PC-9 (cell line): ENCODE results near the gene RILP. TPM values are rescaled to one million over a fixed set of nuclear protein-coding genes. Genes with fewer than 3 reads are reported as not detected.

Source experiments
- BruUV-seq: library from RNA; stranded (reverse); fragments of 400-500 nt; replicated peaks from 2 replicates; lab custom pipeline; 2021; lab: Mats Ljungman, UMichigan
- CTCF ChIA-PET: fragments of 300-600 bp; sonication (Branson Sonifier 250); formaldehyde crosslinking; loops from one replicate; lab custom pipeline; 2022; ENCODE audit warnings: antibody characterized with exemption; lab: Charles Lee
- POLR2A ChIA-PET: fragments of 300-600 bp; sonication (Branson Sonifier 250); formaldehyde crosslinking; loops from one replicate; lab custom pipeline; 2022; ENCODE audit warnings: antibody characterized with exemption; ENCODE audit not compliant: unreplicated experiment; lab: Charles Lee
- DNase-seq, 2 experiments: peaks; one replicate each; pipeline versions ENCODE4 v3.0.0 to v3.0.0-alpha.2; 2015 to 2022; ENCODE audit warnings: mixed read lengths in 1 of 2
- H2AFZ ChIP-seq: fragments of 200-600 bp; sonication (generic); 2 replicates; pipeline ENCODE4 v1.8.1; 2017; ENCODE audit warnings: antibody characterized with exemption
- H3F3A ChIP-seq: fragments of 200-600 bp; sonication (generic); 2 replicates; pipeline ENCODE4 v1.8.1; 2017; ENCODE audit warnings: antibody characterized with exemption, mild to moderate bottlenecking, low read depth; ENCODE audit not compliant: insufficient read depth
- H3K27ac ChIP-seq: fragments of 200-600 bp; sonication (generic); 2 replicates; pipeline ENCODE4 v1.6.1; 2016; ENCODE audit warnings: mixed run types
- H3K27me3 ChIP-seq: fragments of 200-600 bp; sonication (generic); 2 replicates; pipeline ENCODE4 v1.6.1; 2016; ENCODE audit warnings: low read depth, mixed run types; ENCODE audit not compliant: insufficient read depth
- H3K36me3 ChIP-seq: fragments of 200-600 bp; sonication (generic); 2 replicates; pipeline ENCODE4 v1.6.1; 2016; ENCODE audit warnings: low read depth, mixed run types
- H3K4me1 ChIP-seq: fragments of 200-600 bp; sonication (generic); replicated peaks from 2 replicates; pipeline ENCODE4 v1.6.1; 2016; ENCODE audit warnings: mixed run types; ENCODE audit not compliant: insufficient read depth
- H3K4me2 ChIP-seq: fragments of 200-600 bp; sonication (generic); 2 replicates; pipeline ENCODE4 v1.6.1; 2017; ENCODE audit warnings: mixed run types
- H3K4me3 ChIP-seq: fragments of 200-600 bp; sonication (generic); 2 replicates; pipeline ENCODE4 v1.6.1; 2016; ENCODE audit warnings: mixed run types
- H3K79me2 ChIP-seq: fragments of 200-600 bp; sonication (generic); 2 replicates; pipeline ENCODE4 v1.6.1; 2017; ENCODE audit warnings: low read depth, mixed run types
- H3K9me2 ChIP-seq: fragments of 200-600 bp; sonication (generic); 2 replicates; pipeline ENCODE4 v1.8.1; 2017; ENCODE audit warnings: mild to moderate bottlenecking; ENCODE audit not compliant: insufficient read depth
- H3K9me3 ChIP-seq: fragments of 200-600 bp; sonication (generic); 2 replicates; pipeline ENCODE4 v1.8.1; 2016; ENCODE audit warnings: low read depth; ENCODE audit not compliant: insufficient read depth
- H4K20me1 ChIP-seq: fragments of 200-600 bp; sonication (generic); 2 replicates; pipeline ENCODE4 v1.8.1; 2017; ENCODE audit not compliant: insufficient read depth
- EZH2 ChIP-seq: fragments of 200-600 bp; sonication (generic); IDR thresholded peaks from 2 replicates; pipeline ENCODE4 v1.8.0; 2017; ENCODE audit warnings: antibody characterized with exemption, low read depth
- intact Hi-C: fragments of 100-400 bp; cut with micrococcal nuclease; formaldehyde crosslinking; loops from one replicate; pipeline ENCODE4 v1.10.0; 2022; ENCODE audit not compliant: unreplicated experiment
- total RNA-seq: library from RNA; stranded (reverse); gene quantifications from 2 replicates; pipeline ENCODE4 v1.2.3, GENCODE V29; 2021
- TF ChIP-seq, protein P1 (sequence below): fragments of 200-600 bp; sonication (generic); conservative IDR thresholded peaks from 2 replicates; pipeline ENCODE4 v1.6.1; 2017; ENCODE audit warnings: mixed run types, antibody characterized with exemption, mild to moderate bottlenecking, moderate library complexity

The RILP gene
- total RNA-seq, 1 experiment from 2014 or later = 9.6 TPM

- DNase-seq = no peak
- peaks cover 4% of the 10 kb centered on the region; the same call in 1 of the 2 replicates for H3K4me1 ChIP-seq
- no peak overlapping the region for H3K4me2 ChIP-seq
- no peak overlapping the region for H2AFZ ChIP-seq
- BruUV-seq = no TSS peak
- CTCF ChIA-PET = no interaction called here
- POLR2A ChIA-PET = interaction anchor here (0.5 kb wide), 1 partner anchor 44 kb away, joined by 14 read pairs; no protein-coding TSS in a partner anchor
- no peak overlapping the region for H3K4me3 ChIP-seq
- peaks cover 12% of the 10 kb centered on the region; the same call in 1 of the 2 replicates for H3F3A ChIP-seq
- no peaks in the 10 kb centered on the region for H4K20me1 ChIP-seq
- H3K27me3 ChIP-seq = no peaks in the 10 kb centered on the region
- H3K79me2 ChIP-seq = no peaks in the 10 kb centered on the region
- no peaks in the 10 kb centered on the region for H3K9me2 ChIP-seq
- no peaks in the 10 kb centered on the region for H3K9me3 ChIP-seq
- intact Hi-C loops = loop anchor here (5.0 kb wide), 1 partner anchor 347 kb away; the partner anchor contains the start of gene TRARG1
- H3K36me3 ChIP-seq = no peaks in the 10 kb centered on the region
- no peak for TF ChIP-seq EZH2
- TF ChIP-seq, protein P1, sequence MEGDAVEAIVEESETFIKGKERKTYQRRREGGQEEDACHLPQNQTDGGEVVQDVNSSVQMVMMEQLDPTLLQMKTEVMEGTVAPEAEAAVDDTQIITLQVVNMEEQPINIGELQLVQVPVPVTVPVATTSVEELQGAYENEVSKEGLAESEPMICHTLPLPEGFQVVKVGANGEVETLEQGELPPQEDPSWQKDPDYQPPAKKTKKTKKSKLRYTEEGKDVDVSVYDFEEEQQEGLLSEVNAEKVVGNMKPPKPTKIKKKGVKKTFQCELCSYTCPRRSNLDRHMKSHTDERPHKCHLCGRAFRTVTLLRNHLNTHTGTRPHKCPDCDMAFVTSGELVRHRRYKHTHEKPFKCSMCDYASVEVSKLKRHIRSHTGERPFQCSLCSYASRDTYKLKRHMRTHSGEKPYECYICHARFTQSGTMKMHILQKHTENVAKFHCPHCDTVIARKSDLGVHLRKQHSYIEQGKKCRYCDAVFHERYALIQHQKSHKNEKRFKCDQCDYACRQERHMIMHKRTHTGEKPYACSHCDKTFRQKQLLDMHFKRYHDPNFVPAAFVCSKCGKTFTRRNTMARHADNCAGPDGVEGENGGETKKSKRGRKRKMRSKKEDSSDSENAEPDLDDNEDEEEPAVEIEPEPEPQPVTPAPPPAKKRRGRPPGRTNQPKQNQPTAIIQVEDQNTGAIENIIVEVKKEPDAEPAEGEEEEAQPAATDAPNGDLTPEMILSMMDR = no peak
- no peak overlapping the region for H3K27ac ChIP-seq
Measured at GRCh38 chr17:1624650-1625049, 25.0 kb downstream of the RILP start.

- H3K4me3 ChIP-seq = no peak overlapping the region
- no peaks in the 10 kb centered on the region for H3K4me1 ChIP-seq
- H3K27me3 ChIP-seq = no peaks in the 10 kb centered on the region
- no TSS peak for BruUV-seq
- CTCF ChIA-PET = no interaction called here
- no peaks in the 10 kb centered on the region for H3K79me2 ChIP-seq
- intact Hi-C loops = no loop called here
- DNase-seq = no peak
- no peaks in the 10 kb centered on the region for H3K36me3 ChIP-seq
- H3K27ac ChIP-seq = no peak overlapping the region
- no peak overlapping the region for H3K4me2 ChIP-seq
- no peaks in the 10 kb centered on the region for H4K20me1 ChIP-seq
- peaks cover 17% of the 10 kb centered on the region; the same call in 1 of the 2 replicates for H3F3A ChIP-seq
- no peak overlapping the region for H2AFZ ChIP-seq
- no peaks in the 10 kb centered on the region for H3K9me3 ChIP-seq
- no peak for TF ChIP-seq EZH2
- no peaks in the 10 kb centered on the region for H3K9me2 ChIP-seq
- POLR2A ChIA-PET = interaction anchor here (0.7 kb wide), 1 partner anchor 542 kb away, joined by 3 read pairs; no protein-coding TSS in a partner anchor
Measured at GRCh38 chr17:1623057-1623630, 26.5 kb downstream of the RILP start.

GRCh38 chr17:1621273-1621954 lies 28.3 kb downstream of the RILP start:
- ChIA-PET POLR2A (no interaction called here), CTCF (interaction anchor here (1.2 kb wide), 1 partner anchor 47 kb away, joined by 3 read pairs; no protein-coding TSS in a partner anchor)
- Histone ChIP-seq H3K4me2 (no peak overlapping the region), H3K4me3 (no peak overlapping the region), H3K27me3 (no peaks in the 10 kb centered on the region), H3K4me1 (0 out of 2 replicates have a peak, but pooled peaks cover 3% of the 10 kb centered on the region), H3K9me2 (no peaks in the 10 kb centered on the region), H3K9me3 (no peaks in the 10 kb centered on the region), H2AFZ (no peak overlapping the region), H3K79me2 (no peaks in the 10 kb centered on the region), H4K20me1 (no peaks in the 10 kb centered on the region), H3K36me3 (no peaks in the 10 kb centered on the region), H3F3A (peaks cover 18% of the 10 kb centered on the region; the same call in 1 of the 2 replicates), H3K27ac (no peak overlapping the region)
- intact Hi-C loops = no loop called here
- no peak for TF ChIP-seq EZH2
- TF ChIP-seq, protein P1 = no peak
- no peak for DNase-seq
- BruUV-seq = no TSS peak
